ENCODE results near the gene DLL4.

DNA sequence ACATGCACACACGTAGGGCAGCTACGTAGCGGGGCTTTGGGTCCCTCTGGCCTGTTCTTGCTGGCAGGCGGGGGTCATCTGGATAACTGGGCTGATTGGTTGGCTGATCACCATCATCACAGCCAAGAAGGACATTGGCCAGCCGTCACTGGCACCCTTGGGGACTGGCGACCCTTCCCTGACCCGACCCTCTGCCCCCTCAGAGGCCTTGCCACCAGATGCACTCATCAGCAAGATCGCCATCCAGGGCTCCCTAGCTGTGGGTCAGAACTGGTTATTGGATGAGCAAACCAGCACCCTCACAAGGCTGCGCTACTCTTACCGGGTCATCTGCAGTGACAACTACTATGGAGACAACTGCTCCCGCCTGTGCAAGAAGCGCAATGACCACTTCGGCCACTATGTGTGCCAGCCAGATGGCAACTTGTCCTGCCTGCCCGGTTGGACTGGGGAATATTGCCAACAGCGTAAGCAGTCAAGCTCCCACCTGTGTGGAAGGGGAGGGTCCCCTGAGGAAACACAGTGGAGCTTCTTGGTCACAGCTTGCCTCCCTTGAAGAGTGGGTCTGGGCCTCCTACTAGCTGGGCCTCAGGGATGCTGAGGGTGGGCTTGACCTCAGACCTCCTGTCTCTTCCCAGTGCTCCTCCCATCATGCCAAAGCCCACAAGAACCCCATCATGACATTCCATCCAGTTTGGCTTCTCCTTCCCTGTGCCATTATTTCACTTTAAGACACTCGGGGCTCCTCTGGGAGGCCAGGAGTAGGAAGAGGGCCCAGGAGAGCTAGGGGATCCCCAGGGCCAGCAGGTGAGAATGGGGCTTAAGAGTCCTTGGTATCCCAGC, 2.4 kb downstream of the DLL4 start:
- TF ChIP-seq, protein P1, sequence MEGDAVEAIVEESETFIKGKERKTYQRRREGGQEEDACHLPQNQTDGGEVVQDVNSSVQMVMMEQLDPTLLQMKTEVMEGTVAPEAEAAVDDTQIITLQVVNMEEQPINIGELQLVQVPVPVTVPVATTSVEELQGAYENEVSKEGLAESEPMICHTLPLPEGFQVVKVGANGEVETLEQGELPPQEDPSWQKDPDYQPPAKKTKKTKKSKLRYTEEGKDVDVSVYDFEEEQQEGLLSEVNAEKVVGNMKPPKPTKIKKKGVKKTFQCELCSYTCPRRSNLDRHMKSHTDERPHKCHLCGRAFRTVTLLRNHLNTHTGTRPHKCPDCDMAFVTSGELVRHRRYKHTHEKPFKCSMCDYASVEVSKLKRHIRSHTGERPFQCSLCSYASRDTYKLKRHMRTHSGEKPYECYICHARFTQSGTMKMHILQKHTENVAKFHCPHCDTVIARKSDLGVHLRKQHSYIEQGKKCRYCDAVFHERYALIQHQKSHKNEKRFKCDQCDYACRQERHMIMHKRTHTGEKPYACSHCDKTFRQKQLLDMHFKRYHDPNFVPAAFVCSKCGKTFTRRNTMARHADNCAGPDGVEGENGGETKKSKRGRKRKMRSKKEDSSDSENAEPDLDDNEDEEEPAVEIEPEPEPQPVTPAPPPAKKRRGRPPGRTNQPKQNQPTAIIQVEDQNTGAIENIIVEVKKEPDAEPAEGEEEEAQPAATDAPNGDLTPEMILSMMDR (IDR thresholded peaks at IDR 0.05; ENCODE audit: poor library complexity) = no peak
- TF ChIP-seq EZH2 (IDR thresholded peaks at IDR 0.05; ENCODE audit: borderline replicate concordance) (no peak), EZH2phosphoT487 (IDR thresholded peaks at IDR 0.05; ENCODE audit: low read depth, severe bottlenecking, unreplicated experiment) (no peak)
